Vagina (tissue), 2 donors: Measurements from ENCODE around the gene CCDC47.

Source experiments
- POLR2A ChIP-seq, 2 donors: fragments of 450-650 bp; IDR thresholded peaks; one replicate each; pipeline ENCODE4 v1.6.1; 2017; ENCODE audit warnings: antibody characterized with exemption in 2 of 2, mild to moderate bottlenecking in 2 of 2, moderate library complexity in 2 of 2
- POLR2AphosphoS5 ChIP-seq, 2 donors: sonication (generic); formaldehyde crosslinking; IDR thresholded peaks; one replicate each; pipeline ENCODE4 v1.9.0; 2017; ENCODE audit warnings: antibody characterized with exemption in 2 of 2, mild to moderate bottlenecking in 2 of 2, low read depth in 1 of 2; ENCODE audit not compliant: insufficient read depth in 1 of 2
- TF ChIP-seq, protein P1 (sequence below), 3 experiments: fragments of 450-650 bp in 2 of 3; fragments of 200-600 bp in 1 of 3; sonication (generic) in 1 of 3; IDR thresholded peaks; one replicate each; pipeline ENCODE4 v1.5.1; 2017 to 2019; ENCODE audit warnings: antibody characterized with exemption in 3 of 3, mild to moderate bottlenecking in 2 of 3, moderate library complexity in 2 of 3

DNA sequence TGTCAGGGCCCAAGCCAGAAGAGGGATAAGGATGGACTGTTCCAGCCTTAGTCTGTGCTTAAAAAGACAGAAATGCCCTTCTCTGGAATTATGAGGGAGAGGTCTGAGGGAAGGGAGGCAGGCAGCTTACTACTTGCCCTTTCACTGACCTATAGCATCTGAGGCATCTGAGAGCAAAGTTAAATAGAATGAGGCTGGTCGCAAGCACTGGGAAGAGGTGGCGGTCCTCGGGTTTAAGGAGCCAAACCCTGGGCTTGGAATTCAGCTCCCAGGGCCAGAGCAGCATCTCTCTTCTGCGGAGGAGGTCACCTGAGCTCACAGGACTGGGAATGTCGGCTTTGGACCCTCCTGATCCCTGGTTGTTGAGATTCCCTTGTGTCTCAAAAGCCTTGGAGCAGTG lies 70.4 kb downstream of the CCDC47 start:
- no peak for TF ChIP-seq POLR2A (IDR thresholded peaks at IDR 0.05)
- TF ChIP-seq, protein P1, sequence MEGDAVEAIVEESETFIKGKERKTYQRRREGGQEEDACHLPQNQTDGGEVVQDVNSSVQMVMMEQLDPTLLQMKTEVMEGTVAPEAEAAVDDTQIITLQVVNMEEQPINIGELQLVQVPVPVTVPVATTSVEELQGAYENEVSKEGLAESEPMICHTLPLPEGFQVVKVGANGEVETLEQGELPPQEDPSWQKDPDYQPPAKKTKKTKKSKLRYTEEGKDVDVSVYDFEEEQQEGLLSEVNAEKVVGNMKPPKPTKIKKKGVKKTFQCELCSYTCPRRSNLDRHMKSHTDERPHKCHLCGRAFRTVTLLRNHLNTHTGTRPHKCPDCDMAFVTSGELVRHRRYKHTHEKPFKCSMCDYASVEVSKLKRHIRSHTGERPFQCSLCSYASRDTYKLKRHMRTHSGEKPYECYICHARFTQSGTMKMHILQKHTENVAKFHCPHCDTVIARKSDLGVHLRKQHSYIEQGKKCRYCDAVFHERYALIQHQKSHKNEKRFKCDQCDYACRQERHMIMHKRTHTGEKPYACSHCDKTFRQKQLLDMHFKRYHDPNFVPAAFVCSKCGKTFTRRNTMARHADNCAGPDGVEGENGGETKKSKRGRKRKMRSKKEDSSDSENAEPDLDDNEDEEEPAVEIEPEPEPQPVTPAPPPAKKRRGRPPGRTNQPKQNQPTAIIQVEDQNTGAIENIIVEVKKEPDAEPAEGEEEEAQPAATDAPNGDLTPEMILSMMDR (IDR thresholded peaks at IDR 0.05) = no peak
- no peak for TF ChIP-seq POLR2AphosphoS5 (IDR thresholded peaks at IDR 0.05; ENCODE audit: insufficient read depth in 1 of 2, low read depth in 1 of 2)
